K562 (cell line): Measurements from ENCODE around the gene CGNL1. TPM values are rescaled to one million over a fixed set of nuclear protein-coding genes. Genes with fewer than 3 reads are reported as not detected.

Source experiments
- ATAC-seq: fragments of 200-7000 bp; cut with Tn5 transposase; 3 replicates; pipeline ENCODE4 v1.9.1; 2020; ENCODE audit warnings: moderate library complexity
- BruUV-seq: library from RNA; stranded (reverse); fragments of 400-500 nt; replicated peaks from 2 replicates; lab custom pipeline; 2021; lab: Mats Ljungman, UMichigan
- CTCF ChIA-PET: fragments of 300-600 bp; formaldehyde crosslinking; extraction: SDS; loops from one replicate; lab custom pipeline; 2021; ENCODE audit warnings: low intra/inter-chr PET ratio; lab: Yijun Ruan, JAX
- POLR2A ChIA-PET: fragments of 300-600, 350-650 bp; sonication (Branson Sonifier 250); formaldehyde crosslinking; extraction: SDS; loops from one replicate; lab custom pipeline; 2021; ENCODE audit warnings: antibody characterized with exemption, inconsistent platforms; lab: Yijun Ruan, JAX
- DNase-seq, 4 experiments: peaks; one replicate each; pipeline versions ENCODE4 v3.0.0 to v3.0.0-alpha.2; 2011 to 2018; ENCODE audit warnings: low spot score in 3 of 4, mixed read lengths in 3 of 4; ENCODE audit errors: extremely low read depth in 1 of 4
- FAIRE-seq: peaks from 2 replicates; lab custom pipeline; 2011; peaks lifted over from hg19 to GRCh38; lab: Jason Lieb, UNC
- H2AFZ ChIP-seq: 2 replicates; pipeline ENCODE4 v1.6.0; 2011; ENCODE audit warnings: low read depth, low read length, control low read depth, inconsistent platforms
- H3K27ac ChIP-seq: fragments of 200-600 bp; 3 replicates; pipeline ENCODE4 v1.8.0; 2011; ENCODE audit warnings: low read depth, mild to moderate bottlenecking, control low read depth, inconsistent platforms, low read length, moderate library complexity, mixed read lengths; ENCODE audit errors: extremely low read depth
- H3K27me3 ChIP-seq, 2 experiments: fragments of 300-600 bp in 1 of 2; 2 replicates in 1 of 2; 3 replicates in 1 of 2; pipeline versions ENCODE4 v1.6.0 to v1.8.0; 2011; ENCODE audit warnings: inconsistent platforms in 2 of 2, low read length in 2 of 2, mild to moderate bottlenecking in 1 of 2, mixed read lengths in 1 of 2, moderate library complexity in 1 of 2; ENCODE audit not compliant: control insufficient read depth in 2 of 2, insufficient read depth in 2 of 2
- H3K36me3 ChIP-seq: fragments of 300-600 bp; 3 replicates; pipeline ENCODE4 v1.8.0; 2011; ENCODE audit warnings: mild to moderate bottlenecking, low read length, inconsistent platforms; ENCODE audit not compliant: control insufficient read depth, insufficient read depth
- H3K4me1 ChIP-seq, 2 experiments: fragments of 200-600 bp in 1 of 2; replicated peaks in 1 of 2; 2 replicates in 1 of 2; 3 replicates in 1 of 2; pipeline versions ENCODE4 v1.5.1 to v1.8.0; 2011; ENCODE audit warnings: inconsistent platforms in 2 of 2, low read length in 2 of 2, mild to moderate bottlenecking in 1 of 2, mixed read lengths in 1 of 2, moderate library complexity in 1 of 2; ENCODE audit not compliant: control insufficient read depth in 2 of 2, insufficient read depth in 2 of 2
- H3K4me2 ChIP-seq: 2 replicates; pipeline ENCODE4 v1.6.1; 2011; ENCODE audit warnings: low read length, control low read depth, inconsistent platforms, mixed read lengths; ENCODE audit not compliant: insufficient read depth
- H3K4me3 ChIP-seq: fragments of 200-600 bp; sonication (generic), shearing (Covaris generic); 2 replicates; pipeline ENCODE4 v1.5.1; 2016; ENCODE audit warnings: control low read depth, inconsistent platforms
- H3K79me2 ChIP-seq: fragments of 200-600 bp; 3 replicates; pipeline ENCODE4 v1.8.0; 2011; ENCODE audit warnings: low read length, inconsistent platforms; ENCODE audit not compliant: control insufficient read depth, insufficient read depth
- H3K9ac ChIP-seq, 2 experiments: 2 replicates each; pipeline versions ENCODE4 v1.6.0 to v1.6.1; 2011; ENCODE audit warnings: low read depth in 2 of 2, low read length in 2 of 2, control low read depth in 1 of 2, inconsistent platforms in 1 of 2, mild to moderate bottlenecking in 1 of 2, mixed read lengths in 1 of 2; ENCODE audit not compliant: insufficient read depth in 1 of 2
- H3K9me1 ChIP-seq: one replicate; pipeline ENCODE4 v1.6.0; 2011; ENCODE audit warnings: inconsistent platforms, mild to moderate bottlenecking, low read length, moderate library complexity; ENCODE audit not compliant: control insufficient read depth, insufficient read depth
- H3K9me3 ChIP-seq: replicated peaks from 2 replicates; pipeline ENCODE4 v1.5.1; 2011; ENCODE audit warnings: low read depth, low read length, inconsistent platforms; ENCODE audit not compliant: control insufficient read depth, insufficient read depth
- H4K20me1 ChIP-seq: replicated peaks from 2 replicates; pipeline ENCODE4 v1.6.1; 2011; ENCODE audit warnings: low read length, inconsistent platforms, mixed read lengths; ENCODE audit not compliant: control insufficient read depth, insufficient read depth
- BCLAF1 ChIP-seq, 2 experiments: fragments of 450-650 bp in 1 of 2; IDR thresholded peaks; 2 replicates each; pipeline ENCODE4 v1.6.1; 2011 to 2017; ENCODE audit warnings: low read depth in 2 of 2, antibody characterized with exemption in 1 of 2, borderline replicate concordance in 1 of 2, low read length in 1 of 2, mild to moderate bottlenecking in 1 of 2, mixed read lengths in 1 of 2; ENCODE audit not compliant: control insufficient read depth in 1 of 2
- GTF2E2 ChIP-seq: fragments of 200-800 bp; sonication (Bioruptor generic); IDR thresholded peaks from 2 replicates; pipeline ENCODE4 v1.6.1; 2016; ENCODE audit warnings: missing genetic modification characterization, missing compliant biosample characterization
- HMGXB4 ChIP-seq: sonication (generic); formaldehyde crosslinking; IDR thresholded peaks from 2 replicates; pipeline ENCODE4 v1.8.1; 2023; ENCODE audit warnings: mild to moderate bottlenecking, missing genetic modification reagents
- NFE2L1 ChIP-seq: fragments of 450-650 bp; IDR thresholded peaks from 2 replicates; pipeline ENCODE4 v1.6.1; 2016; ENCODE audit warnings: missing genetic modification characterization, low read depth, mild to moderate bottlenecking, missing compliant biosample characterization, moderate library complexity, borderline replicate concordance
- ZNF347 ChIP-seq: fragments of 450-650 bp; formaldehyde crosslinking; IDR thresholded peaks from 2 replicates; pipeline ENCODE4 v1.4.0; 2020; ENCODE audit warnings: low read depth, mild to moderate bottlenecking, moderate library complexity
- ZNF655 ChIP-seq: fragments of 250-450 bp; sonication (Bioruptor Pico); IDR thresholded peaks from 2 replicates; pipeline ENCODE4 v1.5.0; 2021
- WGBS: fragments of 100-300 bp; shearing (Covaris generic); methylation state at CpG from one replicate; pipeline ENCODE4 v1.1.6; 2016; ENCODE audit warnings: low coverage, mixed read lengths; ENCODE audit not compliant: insufficient coverage; ENCODE audit errors: missing lambda C conversion rate; 5-methylcytosine and 5-hydroxymethylcytosine counted together
- in situ Hi-C: fragments of 300-500 bp; cut with MboI; formaldehyde crosslinking; loops from 4 replicates; pipeline ENCODE4 v1.15.0; 2018; ENCODE audit warnings: inconsistent platforms, mixed read lengths
- intact Hi-C: fragments of 100-400 bp; cut with micrococcal nuclease; formaldehyde crosslinking; loops from 2 replicates; pipeline ENCODE4 v1.14.2; 2022
- polyA plus RNA-seq, 8 experiments: library from polyadenylated mRNA; depleted of rRNA in 4 of 8; stranded (reverse) in 5 of 8; unstranded in 3 of 8; fragments of >200 nt; fragmentation: Nextera tagmentation in 2 of 8; fragmentation: Illumina TruSeq in 1 of 8; extraction: Ambion mirVana in 2 of 8; extraction: Trizol in 1 of 8; gene quantifications; 2 replicates each; pipeline versions ENCODE4 v1.2.1 to v1.2.3, GENCODE V29; 2011 to 2014; ENCODE audit warnings: inconsistent platforms in 1 of 8, missing spikeins in 1 of 8
- total RNA-seq, 7 experiments: library from RNA; depleted of rRNA in 6 of 7; stranded (reverse); fragments of >200 nt in 6 of 7; fragmentation: Illumina TruSeq in 2 of 7; extraction: Trizol in 2 of 7; gene quantifications; 2 replicates each; pipeline versions ENCODE4 v1.2.1 to v1.2.3, GENCODE V29; 2011 to 2021; ENCODE audit warnings: low replicate concordance in 1 of 7

CGNL1 gene
- total and polyA plus RNA-seq, 9 of the 15 experiments (the other 6 are each of a cell fraction or from before 2014, with no cell fraction given) = 0.01 to 0.07 TPM; not detected in 7

GRCh38 chr15:57390583-57390982 lies 14.3 kb downstream of the CGNL1 start:
- Histone ChIP-seq H3K4me2 (no peak overlapping the region), H3K27ac (no peak overlapping the region), H3K27me3 (peaks cover 25 to 38% of the 10 kb centered on the region in 2 experiments), H2AFZ (no peak overlapping the region), H4K20me1 (no peaks in the 10 kb centered on the region), H3K9me3 (no peaks in the 10 kb centered on the region), H3K4me3 (no peak overlapping the region), H3K79me2 (no peaks in the 10 kb centered on the region), H3K9me1 (no peaks in the 10 kb centered on the region), H3K9ac (no peak overlapping the region), H3K36me3 (no peaks in the 10 kb centered on the region), H3K4me1 (no peaks in the 10 kb centered on the region)
- TF ChIP-seq ZNF347 (no peak), HMGXB4 (no peak), BCLAF1 (IDR thresholded peaks at IDR 0.05; ENCODE audit: borderline replicate concordance in 1 of 2, control insufficient read depth in 1 of 2, low read depth in 2 of 2, low read length in 1 of 2) (no peak), ZNF655 (CRISPR knock-in tag) (no peak), GTF2E2 (tag) (no peak), NFE2L1 (no peak)
- BruUV-seq = no TSS peak
- CTCF ChIA-PET = no interaction called here
- no peak for ATAC-seq
- in situ Hi-C loops (no loop called here), intact Hi-C loops (no loop called here)
- DNase-seq = no peak
- no peak for FAIRE-seq
- POLR2A ChIA-PET = interaction anchor here (0.7 kb wide), 1 partner anchor 763 kb away, joined by 3 read pairs; no protein-coding TSS in a partner anchor
- WGBS = 2% methylated on average over 8 of the region's 8 CpGs
